Mucosa of descending colon (tissue), 3 donors: ENCODE results near the gene ANGPTL3. TPM values are rescaled to one million over a fixed set of nuclear protein-coding genes. Genes with fewer than 3 reads are reported as not detected.
"Not testable (repeated sequence)": the region's sequence is repeated elsewhere in the genome, so short reads cannot be mapped to it uniquely, and the experiment has no call there.

Source experiments
- ATAC-seq: fragments of 200-7000 bp; cut with Tn5 transposase; one replicate; pipeline ENCODE4 v1.9.1; 2020; ENCODE audit warnings: mild to moderate bottlenecking, moderate library complexity
- DNase-seq, 3 donors: peaks; one replicate each; pipeline ENCODE4 v3.0.0-alpha.2; 2020
- H3K36me3 ChIP-seq: fragments of 200-600 bp; one replicate; pipeline ENCODE4 v1.8.0; 2021; ENCODE audit warnings: low read depth, mild to moderate bottlenecking
- H3K4me1 ChIP-seq: fragments of 200-600 bp; one replicate; pipeline ENCODE4 v1.8.0; 2021; ENCODE audit warnings: low read depth, mild to moderate bottlenecking
- H3K4me3 ChIP-seq: fragments of 200-600 bp; one replicate; pipeline ENCODE4 v1.8.0; 2021; ENCODE audit warnings: mild to moderate bottlenecking
- H3K9me3 ChIP-seq: fragments of 200-600 bp; one replicate; pipeline ENCODE4 v1.8.0; 2021; ENCODE audit warnings: mild to moderate bottlenecking
- intact Hi-C, 2 donors: fragments of 100-400 bp; cut with DNase I in 1 of 2; cut with micrococcal nuclease in 1 of 2; formaldehyde crosslinking; loops; one replicate each; pipeline versions ENCODE4 v1.11.0 to v1.11.1; 2022; cut with DNase I, micrococcal nuclease
- total RNA-seq, 3 donors: library from RNA; stranded (reverse); fragmentation: NEBNext Ultra II Directional in 2 of 3; extraction: Animal tissue kit (Norgen Biotek cat#: 25700) in 2 of 3; gene quantifications; one replicate each; pipeline versions ENCODE4 v1.2.1 to v1.2.4, GENCODE V29; 2021 to 2023
- TF ChIP-seq, protein P1 (sequence below): fragments of 200-600 bp; IDR thresholded peaks from one replicate; pipeline ENCODE4 v1.8.0; 2022; ENCODE audit warnings: antibody characterized with exemption, mild to moderate bottlenecking
- donor health status: DM: no; HTN: no; CAD: no; lungs with moderate emphysema.
- donor health status: DM: no; HTN: no; CAD: no.
- donor health status: DM: no; HTN: yes; CAD: no.

Gene ANGPTL3
- total RNA-seq, 3 donors from 2014 or later = not detected

DNA sequence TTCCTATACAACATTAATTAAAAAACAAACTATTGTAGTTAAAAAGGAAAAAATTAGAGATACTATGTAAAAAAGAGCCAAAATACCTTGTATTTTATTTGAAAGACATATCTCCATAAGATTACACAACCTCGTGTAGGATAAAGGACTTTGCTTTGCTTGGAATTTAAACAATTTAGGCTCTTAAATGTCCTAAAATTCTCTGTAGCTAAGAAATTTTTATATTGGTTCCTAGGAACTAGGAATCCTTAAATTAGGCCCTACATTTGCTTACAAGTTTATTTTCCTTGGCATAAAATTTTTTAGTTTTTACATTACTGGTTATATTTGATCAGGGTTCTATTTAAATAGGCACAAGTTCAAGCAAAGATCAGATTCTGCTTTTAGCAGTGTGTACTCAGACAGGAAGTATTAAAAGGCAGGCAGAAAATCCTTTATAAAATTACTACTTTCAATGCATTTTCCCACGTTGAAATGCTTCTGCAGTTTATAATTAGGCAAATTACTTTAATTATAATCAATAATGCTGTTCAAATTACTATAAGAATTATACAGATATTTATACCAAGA, 3.4 kb upstream of the ANGPTL3 start:
- no peak overlapping the region for H3K4me3 ChIP-seq
- H3K9me3 ChIP-seq = no peaks in the 10 kb centered on the region
- H3K36me3 ChIP-seq = no peaks in the 10 kb centered on the region
- TF ChIP-seq, protein P1, sequence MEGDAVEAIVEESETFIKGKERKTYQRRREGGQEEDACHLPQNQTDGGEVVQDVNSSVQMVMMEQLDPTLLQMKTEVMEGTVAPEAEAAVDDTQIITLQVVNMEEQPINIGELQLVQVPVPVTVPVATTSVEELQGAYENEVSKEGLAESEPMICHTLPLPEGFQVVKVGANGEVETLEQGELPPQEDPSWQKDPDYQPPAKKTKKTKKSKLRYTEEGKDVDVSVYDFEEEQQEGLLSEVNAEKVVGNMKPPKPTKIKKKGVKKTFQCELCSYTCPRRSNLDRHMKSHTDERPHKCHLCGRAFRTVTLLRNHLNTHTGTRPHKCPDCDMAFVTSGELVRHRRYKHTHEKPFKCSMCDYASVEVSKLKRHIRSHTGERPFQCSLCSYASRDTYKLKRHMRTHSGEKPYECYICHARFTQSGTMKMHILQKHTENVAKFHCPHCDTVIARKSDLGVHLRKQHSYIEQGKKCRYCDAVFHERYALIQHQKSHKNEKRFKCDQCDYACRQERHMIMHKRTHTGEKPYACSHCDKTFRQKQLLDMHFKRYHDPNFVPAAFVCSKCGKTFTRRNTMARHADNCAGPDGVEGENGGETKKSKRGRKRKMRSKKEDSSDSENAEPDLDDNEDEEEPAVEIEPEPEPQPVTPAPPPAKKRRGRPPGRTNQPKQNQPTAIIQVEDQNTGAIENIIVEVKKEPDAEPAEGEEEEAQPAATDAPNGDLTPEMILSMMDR = no peak
- DNase-seq (no peak), ATAC-seq (no peak)
- intact Hi-C loops = no loop called here
- H3K4me1 ChIP-seq = no peaks in the 10 kb centered on the region

DNA sequence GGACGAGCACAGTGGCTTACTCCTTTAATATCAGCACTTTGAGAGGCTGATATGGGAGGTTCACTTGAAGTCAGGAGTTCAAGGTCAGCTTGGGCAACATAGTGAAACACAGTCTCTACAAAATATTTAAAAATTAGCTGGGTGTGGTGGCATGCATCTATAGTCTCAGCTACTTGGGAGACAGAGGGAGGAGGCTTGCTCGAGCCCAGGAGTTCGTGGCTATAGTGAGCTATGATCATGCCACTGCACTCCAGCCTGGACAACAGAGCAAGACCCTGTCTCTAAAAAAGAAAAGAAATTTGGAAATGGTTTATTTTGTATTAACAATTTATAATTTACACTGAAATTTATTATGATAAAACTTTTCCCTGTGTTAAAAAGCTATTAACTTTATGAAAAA, 1.7 kb upstream of the ANGPTL3 start:
- Histone ChIP-seq H3K9me3 (no peaks in the 10 kb centered on the region), H3K4me3 (no peak overlapping the region), H3K36me3 (no peaks in the 10 kb centered on the region), H3K4me1 (no peaks in the 10 kb centered on the region)
- no peak for DNase-seq
- no peak for ATAC-seq
- TF ChIP-seq, protein P1 = no peak
- intact Hi-C loops = no loop called here

DNA sequence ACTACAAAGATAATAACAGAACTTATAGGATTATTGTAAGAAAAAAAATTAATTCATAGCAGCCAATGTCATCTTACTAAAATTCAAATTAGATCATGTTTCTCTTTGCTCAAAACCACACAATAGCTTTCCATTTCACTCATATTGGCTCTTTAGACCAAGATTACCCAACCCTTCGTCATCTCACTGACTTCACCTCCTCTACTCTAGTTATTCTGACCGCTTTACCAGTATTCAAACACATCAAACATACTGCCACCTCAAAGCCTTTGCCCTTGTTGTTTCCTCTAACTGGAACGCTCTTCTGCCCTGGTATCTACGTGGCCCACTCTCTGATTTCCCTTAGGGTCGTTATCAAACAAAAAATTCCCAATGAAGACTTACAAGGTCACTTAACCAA, 1.7 kb downstream of the ANGPTL3 start:
- no peaks in the 10 kb centered on the region for H3K9me3 ChIP-seq
- H3K36me3 ChIP-seq = no peaks in the 10 kb centered on the region
- no peak for DNase-seq
- H3K4me1 ChIP-seq = no peaks in the 10 kb centered on the region
- TF ChIP-seq, protein P1 = no peak
- no peak overlapping the region for H3K4me3 ChIP-seq
- intact Hi-C loops = no loop called here
- ATAC-seq = no peak

DNA sequence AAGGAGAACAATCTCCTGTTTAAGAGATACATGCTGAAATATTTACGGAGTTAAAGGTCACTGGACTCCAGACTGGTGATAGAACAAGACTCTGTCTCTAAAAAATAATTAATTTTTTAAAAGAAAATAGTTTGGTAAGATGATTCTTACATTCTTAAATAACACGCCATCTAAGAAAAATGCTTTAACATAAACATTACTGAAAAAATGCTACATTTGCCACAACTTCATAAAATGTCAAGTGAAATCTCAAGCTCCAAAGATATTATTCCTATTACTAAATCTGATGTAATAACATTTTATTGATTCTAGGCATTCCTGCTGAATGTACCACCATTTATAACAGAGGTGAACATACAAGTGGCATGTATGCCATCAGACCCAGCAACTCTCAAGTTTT, 4.1 kb downstream of the ANGPTL3 start:
- H3K4me1 ChIP-seq = no peaks in the 10 kb centered on the region
- ATAC-seq (no peak), DNase-seq (no peak)
- no peaks in the 10 kb centered on the region for H3K9me3 ChIP-seq
- TF ChIP-seq, protein P1 = no peak
- no peak overlapping the region for H3K4me3 ChIP-seq
- no peaks in the 10 kb centered on the region for H3K36me3 ChIP-seq
- intact Hi-C loops = no loop called here

DNA sequence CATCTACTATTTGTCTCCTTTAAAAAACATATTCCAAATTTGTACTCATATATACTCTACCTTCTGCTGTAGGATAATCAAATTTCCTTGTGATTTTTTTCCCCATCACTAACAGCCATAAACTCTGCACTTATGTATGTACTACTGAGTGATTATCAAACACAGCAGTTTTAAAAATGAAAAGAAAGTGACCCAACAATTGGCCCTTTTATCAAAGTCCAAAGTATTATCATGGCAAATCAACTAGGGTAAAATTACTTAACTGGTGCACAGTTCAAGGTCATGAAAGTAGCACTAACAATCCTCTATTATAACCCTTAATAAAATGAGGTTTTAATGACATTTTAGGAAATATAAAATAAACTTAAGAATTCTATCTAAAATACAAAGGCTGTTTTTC, 11.6 kb downstream of the ANGPTL3 start:
- Histone ChIP-seq H3K4me1 (no peaks in the 10 kb centered on the region), H3K36me3 (no peaks in the 10 kb centered on the region), H3K9me3 (no peaks in the 10 kb centered on the region), H3K4me3 (no peak overlapping the region)
- no peak for ATAC-seq
- TF ChIP-seq, protein P1 = no peak
- intact Hi-C loops = no loop called here
- DNase-seq = no peak

DNA sequence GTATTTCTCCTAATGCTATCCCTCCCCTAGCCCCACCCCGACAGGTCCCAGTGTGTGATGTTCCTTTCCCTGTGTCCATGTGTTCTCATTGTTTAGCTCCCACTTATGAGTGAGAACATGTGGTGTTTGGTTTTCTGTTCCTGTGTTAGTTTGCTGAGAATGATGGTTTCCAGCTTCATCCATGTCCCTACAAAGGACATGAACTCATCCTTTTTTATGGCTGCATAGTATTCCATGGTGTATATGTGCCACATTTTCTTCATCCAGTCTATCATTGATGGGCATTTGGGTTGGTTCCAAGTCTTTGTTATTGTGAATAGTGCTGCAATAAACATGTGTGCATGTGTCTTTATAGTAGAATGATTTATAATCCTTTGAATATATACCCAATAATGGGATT, 13.3 kb downstream of the ANGPTL3 start:
- intact Hi-C loops, H3K4me1 ChIP-seq, ATAC-seq, H3K36me3 ChIP-seq, H3K4me3 ChIP-seq, DNase-seq, H3K9me3 ChIP-seq: not testable (repeated sequence)
